Myocyte (in vitro differentiated cells): ENCODE results near the gene ANKRD34C. TPM values are rescaled to one million over a fixed set of nuclear protein-coding genes. Genes with fewer than 3 reads are reported as not detected.

Experiments used
- DNase-seq: peaks from one replicate; pipeline ENCODE4 v3.0.0-alpha.2; 2012; ENCODE audit warnings: low read depth
- polyA plus RNA-seq: library from polyadenylated mRNA; unstranded; fragments of >200 nt; gene quantifications from one replicate; pipeline ENCODE4 v1.2.1, GENCODE V29; 2012; ENCODE audit warnings: missing spikeins
- total RNA-seq: library from RNA; depleted of rRNA; stranded (reverse); fragments of >200 nt; gene quantifications from 2 replicates; pipeline ENCODE4 v1.2.3, GENCODE V29; 2014

ANKRD34C gene
- 0.05 and 0.21 TPM in 2 replicates for total RNA-seq
- 0.18 TPM for polyA plus RNA-seq

GRCh38 chr15:79282371-79283251 lies at the start of gene ANKRD34C:
Gene ANKRD34C, plus strand, starts transcription at chr15:79282722. Its CDS starts 10,563 bp downstream, at chr15:79293285.
- no peak for DNase-seq

DNA sequence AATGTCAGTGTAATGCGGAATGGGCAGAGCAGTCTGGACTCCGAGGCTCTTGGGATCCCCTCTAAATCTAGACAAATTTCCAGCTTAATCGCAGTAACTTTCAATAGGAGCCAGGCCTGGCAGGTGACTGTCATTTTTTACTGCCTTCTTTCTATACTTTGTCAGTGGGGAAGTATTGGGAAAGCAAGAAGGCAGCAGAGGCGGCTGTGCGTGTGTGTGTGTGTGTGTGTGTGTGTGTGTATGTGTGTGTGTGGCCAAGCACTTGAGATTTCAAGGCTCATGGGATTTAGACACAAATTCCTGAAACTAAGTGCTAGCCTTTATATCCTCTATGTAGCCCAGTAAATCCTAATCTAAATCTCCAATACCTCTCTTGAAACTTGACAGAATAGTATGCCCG lies 49.3 kb upstream of the ANKRD34C start:
- no peak for DNase-seq

GRCh38 chr15:79240036-79240435 lies 42.5 kb upstream of the ANKRD34C start:
- DNase-seq, result no peak

DNA sequence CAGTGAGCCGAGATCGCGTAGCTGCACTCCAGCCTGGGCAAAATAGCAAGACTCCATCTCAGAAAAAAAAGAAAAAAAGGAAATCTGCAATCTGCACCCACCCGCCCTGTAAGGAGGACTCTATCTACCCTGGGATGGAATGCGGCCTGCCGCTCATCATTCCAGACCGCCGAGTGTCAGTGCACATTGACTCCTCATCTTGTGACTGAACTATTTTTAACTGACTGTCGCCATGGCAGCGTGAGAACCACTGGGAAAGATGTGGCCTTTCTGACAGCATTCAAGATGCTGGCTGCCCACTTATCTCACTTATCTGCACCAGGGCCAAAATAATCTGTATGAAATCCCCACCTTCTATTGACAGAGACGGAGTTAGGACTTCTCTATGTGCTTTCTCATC lies 38.8 kb upstream of the ANKRD34C start:
- DNase-seq, result peak; percentile 73

- no peak for DNase-seq
These were observed 37.6 kb upstream of the ANKRD34C start for GRCh38 chr15:79244876-79245275.

GRCh38 chr15:79248183-79248582 lies 34.3 kb upstream of the ANKRD34C start:
- no peak for DNase-seq

DNA sequence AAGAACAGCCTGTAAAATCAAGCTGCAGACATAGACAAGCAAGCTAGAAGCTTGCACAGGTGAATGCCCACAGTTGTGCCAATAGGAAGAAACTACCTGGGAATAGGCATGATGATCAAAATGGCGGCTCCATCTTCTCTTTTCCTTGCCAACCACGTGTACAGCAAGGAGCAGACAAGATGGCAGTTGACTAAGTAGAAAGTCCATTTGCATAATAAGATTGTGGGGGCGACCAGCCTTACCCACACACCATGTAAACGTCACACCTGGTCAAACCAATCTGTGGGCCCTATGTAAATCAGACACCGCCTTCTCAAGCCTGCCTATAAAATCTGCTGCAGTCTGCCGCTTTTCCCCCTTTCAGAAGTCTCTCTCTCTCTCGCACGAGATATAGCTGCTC lies 25.1 kb upstream of the ANKRD34C start:
- no peak for DNase-seq

- DNase-seq, result no peak
These were observed 20.7 kb upstream of the ANKRD34C start for GRCh38 chr15:79261836-79262235.

- DNase-seq, result no peak
These were observed 17.4 kb upstream of the ANKRD34C start for GRCh38 chr15:79265167-79265566.

- no peak for DNase-seq
These were observed 16.4 kb upstream of the ANKRD34C start for GRCh38 chr15:79265987-79266579.

DNA sequence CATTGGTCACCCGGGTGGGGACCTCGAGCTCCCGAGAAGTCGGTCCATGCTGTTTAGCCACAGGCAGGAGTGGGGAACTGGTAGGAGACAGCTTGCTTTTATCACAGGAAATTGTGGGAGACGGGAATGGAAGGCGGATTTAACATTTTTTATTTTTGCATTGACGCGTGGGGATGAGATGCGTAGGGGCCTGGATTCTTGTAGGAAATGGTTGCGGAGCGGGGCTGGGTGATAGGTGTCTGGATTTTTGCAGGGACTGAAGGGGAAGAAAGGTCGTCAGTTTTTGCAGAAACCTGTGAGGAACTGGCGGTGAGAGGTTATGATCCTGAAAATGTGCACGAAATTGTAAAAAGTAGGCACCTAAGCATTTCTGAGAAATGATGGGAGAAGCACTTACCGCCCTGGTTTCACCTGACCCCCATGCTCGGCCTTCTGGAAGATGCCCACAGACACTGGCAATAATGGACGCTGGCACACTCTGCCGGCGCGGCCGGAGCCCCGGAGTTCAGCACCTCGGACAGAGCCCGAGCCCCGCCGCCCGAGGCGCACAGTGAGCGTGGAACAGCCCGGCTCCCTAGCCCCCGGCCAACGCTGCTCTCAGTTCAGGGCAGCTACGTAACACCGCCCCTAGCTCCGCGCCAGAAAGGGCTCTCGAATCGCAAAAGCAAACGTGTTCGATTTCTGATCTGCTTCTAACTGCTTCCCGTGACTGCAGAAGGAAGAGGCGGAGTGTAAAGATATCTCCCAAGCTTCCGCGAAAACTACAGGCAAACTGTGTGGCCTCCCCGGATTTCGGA lies 928 bp downstream of the ANKRD34C start:
- DNase-seq, result peak; percentile 62

GRCh38 chr15:79290642-79291275 lies 8.2 kb downstream of the ANKRD34C start:
- DNase-seq, result no peak

DNA sequence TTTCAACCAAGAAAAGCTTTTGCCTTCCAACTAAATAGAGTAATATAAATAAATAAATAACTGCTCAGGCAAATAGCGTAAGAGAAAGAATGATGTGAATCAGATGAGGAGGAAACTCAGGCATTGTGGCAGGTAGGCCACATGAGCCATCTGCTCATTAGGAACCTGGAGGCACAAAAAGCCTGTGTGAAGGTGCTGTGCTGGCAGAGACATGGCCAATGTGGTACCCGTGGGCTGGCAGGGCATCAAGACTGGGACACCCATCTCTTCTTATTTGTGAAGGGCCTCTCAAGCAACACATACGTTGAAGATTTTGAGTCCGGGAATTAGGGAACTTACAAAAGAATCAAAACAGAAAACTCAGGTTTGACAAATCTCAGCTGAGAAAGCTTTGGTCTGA lies 9.5 kb downstream of the ANKRD34C start:
- no peak for DNase-seq

DNA sequence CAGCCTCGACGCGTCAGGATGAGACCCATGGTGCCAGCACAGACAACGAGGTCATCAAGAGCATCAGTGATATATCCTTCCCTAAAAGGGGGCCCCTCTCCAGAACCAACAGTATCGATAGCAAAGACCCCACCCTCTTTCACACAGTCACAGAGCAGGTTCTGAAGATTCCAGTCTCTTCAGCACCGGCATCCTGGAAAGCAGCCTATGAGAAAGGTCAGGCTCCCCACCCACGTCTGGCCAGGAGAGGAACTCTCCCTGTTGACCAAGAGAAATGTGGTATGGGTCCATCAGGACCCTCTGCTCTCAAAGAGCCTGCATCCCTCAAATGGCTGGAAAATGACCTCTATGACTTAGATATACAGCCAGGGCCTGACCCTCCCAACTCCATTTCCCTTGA lies 11.6 kb downstream of the ANKRD34C start:
- no peak for DNase-seq

- no peak for DNase-seq
These were observed 14.1 kb downstream of the ANKRD34C start for GRCh38 chr15:79296583-79296982.

GRCh38 chr15:79299126-79299840 lies 16.8 kb downstream of the ANKRD34C start:
- DNase-seq, result no peak

GRCh38 chr15:79299841-79300235 lies 17.3 kb downstream of the ANKRD34C start:
- no peak for DNase-seq

DNA sequence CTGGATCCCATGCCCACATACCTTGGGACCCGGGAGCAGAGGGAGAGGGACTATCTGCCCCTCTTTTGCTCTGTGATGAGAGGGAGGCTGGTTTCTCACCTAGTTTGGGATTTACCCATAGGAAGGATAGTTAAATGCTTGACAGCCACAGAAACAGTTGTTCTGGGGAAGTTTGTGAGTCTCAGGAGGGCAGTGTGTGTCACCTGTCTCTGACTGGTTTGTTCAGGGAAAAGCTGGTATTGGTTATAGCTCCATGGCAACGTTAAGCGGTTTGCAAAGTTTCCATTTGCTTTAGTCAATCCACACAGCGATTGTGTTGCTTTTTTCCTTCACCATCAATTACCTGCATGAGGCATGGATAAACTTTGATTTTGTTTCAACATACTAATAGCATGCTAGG lies 24.7 kb downstream of the ANKRD34C start:
- no peak for DNase-seq

DNA sequence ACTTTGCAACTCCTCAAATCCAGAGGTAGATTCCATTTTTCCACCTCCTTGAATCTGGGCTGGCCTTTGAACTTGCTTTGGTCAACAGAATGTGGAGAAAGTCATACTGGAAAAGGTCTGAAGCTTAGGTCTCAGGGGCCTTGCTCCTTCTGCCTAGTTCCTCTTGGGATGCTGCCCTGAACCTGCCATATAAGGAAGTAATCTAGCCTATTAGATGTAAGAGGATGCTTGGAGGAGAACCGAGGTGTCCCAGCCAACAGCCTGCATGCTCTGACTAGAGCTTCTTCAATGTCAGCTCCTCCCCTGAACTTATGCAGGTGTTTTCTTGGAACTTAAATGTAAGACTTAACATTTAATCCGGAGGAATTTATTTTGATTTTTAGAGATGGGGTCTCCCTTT lies 26.4 kb downstream of the ANKRD34C start:
- DNase-seq, result no peak

GRCh38 chr15:79310612-79310984 lies 28.1 kb downstream of the ANKRD34C start:
- no peak for DNase-seq
